ENCODE results near the gene NAALADL2. TPM values are rescaled to one million over a fixed set of nuclear protein-coding genes. Genes with fewer than 3 reads are reported as not detected.

The NAALADL2 gene
- total RNA-seq, 1 experiment from 2014 or later = 1.6 TPM

DNA sequence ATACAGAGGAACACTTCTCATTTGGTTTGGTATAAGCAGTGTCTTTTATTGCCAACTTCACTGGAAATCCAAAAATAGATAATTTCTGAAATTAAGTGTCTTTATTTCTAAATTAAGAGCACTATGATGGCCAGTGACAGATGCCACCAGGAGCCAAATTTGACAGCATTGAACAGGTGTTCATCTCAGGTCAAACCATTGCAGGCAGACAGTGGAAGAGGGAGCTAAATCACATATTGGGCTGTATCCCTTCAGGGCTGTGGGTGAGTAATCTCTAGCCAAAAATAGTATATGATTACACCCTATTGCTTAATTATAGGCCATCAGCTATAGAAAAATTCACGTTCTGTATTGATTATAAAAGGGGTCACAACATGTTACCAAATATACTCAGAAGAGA is 457.7 kb downstream of the NAALADL2 start:
- H4K8ac ChIP-seq (replicated peaks; ENCODE audit: insufficient read length, low read depth, low read length) = no peak overlapping the region
- no peaks in the 10 kb centered on the region for H3K9me3 Mint-ChIP-seq
- no peaks in the 10 kb centered on the region for H3K27me3 Mint-ChIP-seq (ENCODE audit: low read depth)
- no peak overlapping the region for H3K4me2 ChIP-seq (ENCODE audit: insufficient read depth, insufficient read length, low read length)
- TF ChIP-seq, protein P1, sequence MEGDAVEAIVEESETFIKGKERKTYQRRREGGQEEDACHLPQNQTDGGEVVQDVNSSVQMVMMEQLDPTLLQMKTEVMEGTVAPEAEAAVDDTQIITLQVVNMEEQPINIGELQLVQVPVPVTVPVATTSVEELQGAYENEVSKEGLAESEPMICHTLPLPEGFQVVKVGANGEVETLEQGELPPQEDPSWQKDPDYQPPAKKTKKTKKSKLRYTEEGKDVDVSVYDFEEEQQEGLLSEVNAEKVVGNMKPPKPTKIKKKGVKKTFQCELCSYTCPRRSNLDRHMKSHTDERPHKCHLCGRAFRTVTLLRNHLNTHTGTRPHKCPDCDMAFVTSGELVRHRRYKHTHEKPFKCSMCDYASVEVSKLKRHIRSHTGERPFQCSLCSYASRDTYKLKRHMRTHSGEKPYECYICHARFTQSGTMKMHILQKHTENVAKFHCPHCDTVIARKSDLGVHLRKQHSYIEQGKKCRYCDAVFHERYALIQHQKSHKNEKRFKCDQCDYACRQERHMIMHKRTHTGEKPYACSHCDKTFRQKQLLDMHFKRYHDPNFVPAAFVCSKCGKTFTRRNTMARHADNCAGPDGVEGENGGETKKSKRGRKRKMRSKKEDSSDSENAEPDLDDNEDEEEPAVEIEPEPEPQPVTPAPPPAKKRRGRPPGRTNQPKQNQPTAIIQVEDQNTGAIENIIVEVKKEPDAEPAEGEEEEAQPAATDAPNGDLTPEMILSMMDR (conservative IDR thresholded peaks at IDR 0.05) = no peak
- no peak overlapping the region for H2AFZ ChIP-seq (ENCODE audit: low read length)
- H4K91ac ChIP-seq (ENCODE audit: insufficient read length, low read depth, low read length) = no peak overlapping the region
- no peak overlapping the region for H2BK12ac ChIP-seq (ENCODE audit: insufficient read length, low read depth, low read length)
- no peak overlapping the region for H3K23ac ChIP-seq (ENCODE audit: insufficient read length, low read depth, low read length)
- H3K36me3 Mint-ChIP-seq (ENCODE audit: insufficient read depth in 1 of 3, low read depth in 3 of 3) = no peaks in the 10 kb centered on the region
- H3K27ac Mint-ChIP-seq = no peak overlapping the region
- H3K9me3 ChIP-seq (ENCODE audit: control insufficient read depth, low read depth, low read length) = no peaks in the 10 kb centered on the region
- H3K27ac ChIP-seq (ENCODE audit: insufficient read length, low read depth, low read length) = no peak overlapping the region
- no peak overlapping the region for H2BK20ac ChIP-seq (ENCODE audit: low read depth, low read length, poor library complexity, severe bottlenecking)
- H2BK15ac ChIP-seq (ENCODE audit: low read depth, low read length) = no peak overlapping the region
- H3K79me2 ChIP-seq (ENCODE audit: insufficient read depth, low read length) = no peaks in the 10 kb centered on the region
- no peak overlapping the region for H3K4me3 Mint-ChIP-seq
- H3K79me1 ChIP-seq (ENCODE audit: insufficient read depth, low read depth, low read length, poor library complexity, severe bottlenecking) = no peaks in the 10 kb centered on the region
- H3K27me3 ChIP-seq (ENCODE audit: insufficient read depth, low read length) = no peaks in the 10 kb centered on the region
- H3K23me2 ChIP-seq (ENCODE audit: insufficient read length, low read depth, low read length, poor library complexity, severe bottlenecking) = no peaks in the 10 kb centered on the region
- H4K5ac ChIP-seq (ENCODE audit: insufficient read length, low read depth, low read length) = no peak overlapping the region
- WGBS (ENCODE audit: extremely low coverage, insufficient read length, low lambda C conversion rate) = no CpG with 5 or more reads among the region's 1 CpG
- H3K14ac ChIP-seq (ENCODE audit: insufficient read depth, low read length) = no peak overlapping the region
- H4K20me1 ChIP-seq (ENCODE audit: control insufficient read depth, insufficient read depth, insufficient read length) = no peaks in the 10 kb centered on the region
- no peak overlapping the region for H3K56ac ChIP-seq (ENCODE audit: insufficient read length, low read depth, low read length)
- no peak for DNase-seq
- H2BK120ac ChIP-seq (ENCODE audit: low read depth, low read length, poor library complexity, severe bottlenecking) = no peak overlapping the region
- H3K9ac ChIP-seq (ENCODE audit: extremely low read depth, insufficient read length, low read length) = no peak overlapping the region
- no peak overlapping the region for H2BK5ac ChIP-seq (ENCODE audit: insufficient read length, low read length)
- H3K4me1 ChIP-seq (ENCODE audit: insufficient read depth, low read length) = no peaks in the 10 kb centered on the region
- H3K4ac ChIP-seq (ENCODE audit: low read depth, low read length) = no peak overlapping the region
- no peaks in the 10 kb centered on the region for H3K4me1 Mint-ChIP-seq
- H2AK5ac ChIP-seq (ENCODE audit: insufficient read length, low read length) = no peak overlapping the region
- H3T11ph ChIP-seq (ENCODE audit: low read length) = no peak overlapping the region
- H3K18ac ChIP-seq (ENCODE audit: insufficient read length, low read depth, low read length) = no peak overlapping the region

Measured in H9 (cell line).